Tibial nerve (tissue), 3 donors: Measurements from ENCODE around the gene TAOK1.

Experiments
- POLR2A ChIP-seq, 2 donors: fragments of 450-650 bp; IDR thresholded peaks; one replicate each; pipeline ENCODE4 v1.6.1; 2017; ENCODE audit warnings: antibody characterized with exemption in 2 of 2, mild to moderate bottlenecking in 2 of 2, moderate library complexity in 2 of 2
- TF ChIP-seq, protein P1 (sequence below), 5 experiments: fragments of 200-600 bp in 3 of 5; fragments of 450-650 bp in 2 of 5; sonication (generic) in 3 of 5; IDR thresholded peaks; one replicate each; pipeline ENCODE4 v1.5.1; 2016 to 2019; ENCODE audit warnings: antibody characterized with exemption in 5 of 5, mild to moderate bottlenecking in 3 of 5, moderate library complexity in 2 of 5

DNA sequence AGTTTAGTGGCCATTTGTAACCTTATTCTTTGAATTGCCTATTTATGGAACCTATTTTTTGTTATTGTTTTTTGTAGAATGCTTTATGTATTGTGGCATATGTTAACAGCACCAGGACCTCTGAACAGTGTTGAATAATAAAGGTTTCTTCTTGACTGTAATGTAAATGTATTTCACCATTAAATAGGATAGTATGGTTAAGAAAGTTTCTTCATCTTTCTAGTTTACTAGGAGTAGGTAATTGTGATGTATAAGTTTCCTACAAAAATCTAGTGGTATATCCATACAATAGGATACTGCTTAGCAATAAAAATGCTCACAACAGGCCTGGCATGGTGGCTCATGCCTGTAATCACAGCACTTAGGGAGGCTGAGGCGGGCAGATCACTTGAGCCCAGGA, 52.3 kb downstream of the TAOK1 start:
- TF ChIP-seq, protein P1, sequence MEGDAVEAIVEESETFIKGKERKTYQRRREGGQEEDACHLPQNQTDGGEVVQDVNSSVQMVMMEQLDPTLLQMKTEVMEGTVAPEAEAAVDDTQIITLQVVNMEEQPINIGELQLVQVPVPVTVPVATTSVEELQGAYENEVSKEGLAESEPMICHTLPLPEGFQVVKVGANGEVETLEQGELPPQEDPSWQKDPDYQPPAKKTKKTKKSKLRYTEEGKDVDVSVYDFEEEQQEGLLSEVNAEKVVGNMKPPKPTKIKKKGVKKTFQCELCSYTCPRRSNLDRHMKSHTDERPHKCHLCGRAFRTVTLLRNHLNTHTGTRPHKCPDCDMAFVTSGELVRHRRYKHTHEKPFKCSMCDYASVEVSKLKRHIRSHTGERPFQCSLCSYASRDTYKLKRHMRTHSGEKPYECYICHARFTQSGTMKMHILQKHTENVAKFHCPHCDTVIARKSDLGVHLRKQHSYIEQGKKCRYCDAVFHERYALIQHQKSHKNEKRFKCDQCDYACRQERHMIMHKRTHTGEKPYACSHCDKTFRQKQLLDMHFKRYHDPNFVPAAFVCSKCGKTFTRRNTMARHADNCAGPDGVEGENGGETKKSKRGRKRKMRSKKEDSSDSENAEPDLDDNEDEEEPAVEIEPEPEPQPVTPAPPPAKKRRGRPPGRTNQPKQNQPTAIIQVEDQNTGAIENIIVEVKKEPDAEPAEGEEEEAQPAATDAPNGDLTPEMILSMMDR (IDR thresholded peaks at IDR 0.05) = no peak
- TF ChIP-seq POLR2A (IDR thresholded peaks at IDR 0.05) = no peak
